ENCODE measurements around the gene BACH2. TPM values are rescaled to one million over a fixed set of nuclear protein-coding genes. Genes with fewer than 3 reads are reported as not detected.

Gene BACH2
- polyA plus RNA-seq, 2 donors, result 0.24 to 0.26 TPM

DNA sequence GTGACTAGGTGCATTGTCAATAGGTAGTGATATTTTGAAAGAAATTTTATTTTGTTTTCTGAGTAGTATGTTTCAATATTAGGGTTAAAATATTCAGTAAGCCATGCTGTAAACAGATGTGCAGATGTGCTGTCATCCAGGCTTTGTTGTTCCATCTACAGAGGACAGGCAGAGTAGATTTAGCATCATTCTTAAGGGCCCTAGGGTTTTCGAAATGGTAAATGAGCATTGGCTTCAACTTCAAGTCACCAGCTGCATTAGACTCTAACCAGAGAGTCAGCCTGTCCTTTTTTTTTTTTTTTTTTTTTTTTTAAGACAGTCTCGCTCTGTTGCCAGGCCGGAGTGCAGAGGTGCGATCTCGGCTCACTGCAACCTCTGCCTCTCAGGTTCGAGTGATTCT, 27.1 kb upstream of the BACH2 start:
- no peaks in the 10 kb centered on the region for H3K4me1 ChIP-seq (ENCODE audit: control insufficient read depth in 2 of 2, insufficient read depth in 2 of 2, low read length in 1 of 2)
- WGBS, 2 donors, result 97 to 98% methylated on average over 6 of the region's 6 CpGs
- H3K9me3 ChIP-seq (ENCODE audit: control insufficient read depth in 2 of 2, insufficient read depth in 1 of 2, low read depth in 1 of 2, low read length in 1 of 2), result no peaks in the 10 kb centered on the region
- no peaks in the 10 kb centered on the region for H3K36me3 ChIP-seq (ENCODE audit: control insufficient read depth in 2 of 2, insufficient read depth in 2 of 2, low read length in 1 of 2)
- H3K27me3 ChIP-seq (ENCODE audit: control insufficient read depth in 1 of 2, insufficient read depth in 2 of 2, low read length in 2 of 2), result no peaks in the 10 kb centered on the region
- no peak overlapping the region for H3K27ac ChIP-seq (ENCODE audit: low read depth in 2 of 2, low read length in 1 of 2)
- H3K4me3 ChIP-seq (ENCODE audit: low read depth in 1 of 2, low read length in 2 of 2), result no peak overlapping the region

DNA sequence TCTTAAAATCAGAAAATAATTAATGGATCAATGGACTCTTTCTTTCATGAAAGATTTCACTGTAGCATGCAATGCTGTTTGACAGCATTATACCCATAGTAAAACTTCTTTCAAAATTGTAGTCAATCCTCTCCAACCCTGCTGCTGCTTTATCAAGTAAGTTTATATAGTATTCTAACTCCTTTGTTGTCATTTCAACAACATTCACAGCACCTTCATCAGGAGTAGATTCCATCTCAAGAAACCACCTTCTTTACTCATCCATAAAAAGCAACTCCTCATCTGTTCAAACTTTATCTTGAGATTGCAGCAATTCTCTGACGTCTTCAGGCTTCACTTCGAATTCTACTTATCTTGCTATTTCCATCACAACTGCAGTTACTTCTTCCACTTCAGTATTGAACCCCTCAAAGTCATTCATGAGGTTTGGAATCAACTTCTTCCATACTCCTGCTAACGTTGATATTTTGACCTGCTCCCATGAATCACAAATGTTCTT, 26.4 kb upstream of the BACH2 start:
- H3K27me3 ChIP-seq (ENCODE audit: control insufficient read depth in 1 of 2, insufficient read depth in 2 of 2, low read length in 2 of 2), result no peaks in the 10 kb centered on the region
- no peaks in the 10 kb centered on the region for H3K4me1 ChIP-seq (ENCODE audit: control insufficient read depth in 2 of 2, insufficient read depth in 2 of 2, low read length in 1 of 2)
- no peaks in the 10 kb centered on the region for H3K36me3 ChIP-seq (ENCODE audit: control insufficient read depth in 2 of 2, insufficient read depth in 2 of 2, low read length in 1 of 2)
- no peaks in the 10 kb centered on the region for H3K9me3 ChIP-seq (ENCODE audit: control insufficient read depth in 2 of 2, insufficient read depth in 1 of 2, low read depth in 1 of 2, low read length in 1 of 2)
- H3K27ac ChIP-seq (ENCODE audit: low read depth in 2 of 2, low read length in 1 of 2), result no peak overlapping the region
- H3K4me3 ChIP-seq (ENCODE audit: low read depth in 1 of 2, low read length in 2 of 2), result no peak overlapping the region
- 85 to 91% methylated on average over 3 of the region's 3 CpGs for WGBS, 2 donors

DNA sequence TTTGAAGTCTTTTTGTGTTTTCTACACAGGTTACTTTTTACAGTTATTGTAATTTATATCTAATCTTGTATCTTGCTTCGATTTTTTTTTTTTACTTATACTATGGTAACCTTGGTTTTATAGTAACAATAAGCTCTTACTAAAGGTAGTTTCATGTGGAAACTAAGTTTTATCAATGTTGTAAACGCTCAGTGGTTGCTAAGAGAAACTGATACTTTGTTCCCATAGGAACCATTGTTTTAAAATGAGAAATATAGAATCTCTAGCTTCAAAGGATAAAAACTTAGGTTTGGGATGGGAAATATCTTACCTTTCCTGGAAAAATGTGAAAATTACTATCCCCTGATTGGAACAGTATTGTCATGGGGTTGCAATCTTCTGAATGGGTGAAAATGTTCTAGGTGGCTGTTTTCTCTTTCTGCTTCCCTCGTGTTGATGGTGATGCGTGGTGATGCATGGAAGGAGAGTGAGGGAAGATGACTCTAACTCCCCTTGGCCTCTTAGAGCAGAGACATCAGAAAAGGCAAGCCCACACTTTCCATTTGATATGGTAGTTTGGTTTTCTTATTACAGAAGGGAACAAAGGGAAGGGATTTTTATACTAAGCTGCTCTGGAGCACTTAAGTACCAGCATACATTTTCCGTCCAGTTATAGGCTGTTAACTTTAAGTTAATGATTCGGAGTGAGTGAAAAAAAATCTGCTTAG, 23.5 kb upstream of the BACH2 start:
- Histone ChIP-seq H3K27me3 (ENCODE audit: control insufficient read depth in 1 of 2, insufficient read depth in 2 of 2, low read length in 2 of 2) (no peaks in the 10 kb centered on the region), H3K36me3 (ENCODE audit: control insufficient read depth in 2 of 2, insufficient read depth in 2 of 2, low read length in 1 of 2) (no peaks in the 10 kb centered on the region), H3K9me3 (ENCODE audit: control insufficient read depth in 2 of 2, insufficient read depth in 1 of 2, low read depth in 1 of 2, low read length in 1 of 2) (no peaks in the 10 kb centered on the region), H3K4me1 (ENCODE audit: control insufficient read depth in 2 of 2, insufficient read depth in 2 of 2, low read length in 1 of 2) (no peaks in the 10 kb centered on the region), H3K4me3 (ENCODE audit: low read depth in 1 of 2, low read length in 2 of 2) (no peak overlapping the region), H3K27ac (ENCODE audit: low read depth in 2 of 2, low read length in 1 of 2) (no peak overlapping the region)
- WGBS, 2 donors, result 75 to 77% methylated on average over 6 of the region's 6 CpGs

DNA sequence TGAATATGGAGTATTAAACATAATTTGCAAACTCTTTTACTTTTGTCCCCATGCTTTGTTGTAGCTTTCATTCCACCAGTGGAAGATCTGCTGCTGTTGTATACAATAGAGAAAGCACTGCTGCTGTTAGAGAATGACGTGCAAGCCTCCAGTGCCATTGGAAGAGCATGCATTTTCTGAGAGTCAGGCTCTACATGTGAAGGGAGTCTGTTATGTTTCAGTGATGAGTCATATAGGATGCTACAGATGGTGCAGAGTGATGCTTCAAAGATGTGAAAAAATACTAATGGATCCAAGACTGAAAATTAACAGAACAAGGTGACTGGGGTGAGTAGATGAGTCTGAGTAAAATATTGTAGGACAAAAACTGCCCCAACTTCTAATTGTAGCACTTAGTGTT, 22.4 kb upstream of the BACH2 start:
- no peak overlapping the region for H3K27ac ChIP-seq (ENCODE audit: low read depth in 2 of 2, low read length in 1 of 2)
- H3K27me3 ChIP-seq (ENCODE audit: control insufficient read depth in 1 of 2, insufficient read depth in 2 of 2, low read length in 2 of 2), result no peaks in the 10 kb centered on the region
- 69 to 81% methylated on average over 1 of the region's 1 CpG for WGBS, 2 donors
- H3K4me3 ChIP-seq (ENCODE audit: low read depth in 1 of 2, low read length in 2 of 2), result no peak overlapping the region
- H3K4me1 ChIP-seq (ENCODE audit: control insufficient read depth in 2 of 2, insufficient read depth in 2 of 2, low read length in 1 of 2), result no peaks in the 10 kb centered on the region
- no peaks in the 10 kb centered on the region for H3K36me3 ChIP-seq (ENCODE audit: control insufficient read depth in 2 of 2, insufficient read depth in 2 of 2, low read length in 1 of 2)
- no peaks in the 10 kb centered on the region for H3K9me3 ChIP-seq (ENCODE audit: control insufficient read depth in 2 of 2, insufficient read depth in 1 of 2, low read depth in 1 of 2, low read length in 1 of 2)

DNA sequence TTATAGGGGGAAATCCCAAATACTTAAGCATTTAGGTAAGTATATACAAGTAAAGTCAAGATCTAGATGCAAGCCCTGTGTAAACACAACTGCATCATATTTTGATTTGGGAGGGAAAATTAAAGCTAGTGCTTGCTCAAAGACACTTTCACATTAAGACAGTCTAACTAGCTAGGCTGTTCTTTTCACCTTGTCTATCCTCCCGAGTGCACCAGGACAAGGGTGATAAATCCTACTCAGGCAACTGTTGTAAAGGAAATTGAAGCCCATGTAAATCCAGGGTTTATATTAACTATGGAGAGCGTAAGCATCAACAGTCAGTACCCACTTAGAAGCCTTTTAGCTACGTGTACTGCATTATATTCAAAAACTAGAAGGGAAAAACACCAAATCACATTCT, 19.3 kb upstream of the BACH2 start:
- WGBS, 2 donors, result 72 to 77% methylated on average over 3 of the region's 3 CpGs
- Histone ChIP-seq H3K9me3 (ENCODE audit: control insufficient read depth in 2 of 2, insufficient read depth in 1 of 2, low read depth in 1 of 2, low read length in 1 of 2) (no peaks in the 10 kb centered on the region), H3K27me3 (ENCODE audit: control insufficient read depth in 1 of 2, insufficient read depth in 2 of 2, low read length in 2 of 2) (no peaks in the 10 kb centered on the region), H3K4me3 (ENCODE audit: low read depth in 1 of 2, low read length in 2 of 2) (no peak overlapping the region), H3K4me1 (ENCODE audit: control insufficient read depth in 2 of 2, insufficient read depth in 2 of 2, low read length in 1 of 2) (no peaks in the 10 kb centered on the region), H3K27ac (ENCODE audit: low read depth in 2 of 2, low read length in 1 of 2) (no peak overlapping the region), H3K36me3 (ENCODE audit: control insufficient read depth in 2 of 2, insufficient read depth in 2 of 2, low read length in 1 of 2) (no peaks in the 10 kb centered on the region)

DNA sequence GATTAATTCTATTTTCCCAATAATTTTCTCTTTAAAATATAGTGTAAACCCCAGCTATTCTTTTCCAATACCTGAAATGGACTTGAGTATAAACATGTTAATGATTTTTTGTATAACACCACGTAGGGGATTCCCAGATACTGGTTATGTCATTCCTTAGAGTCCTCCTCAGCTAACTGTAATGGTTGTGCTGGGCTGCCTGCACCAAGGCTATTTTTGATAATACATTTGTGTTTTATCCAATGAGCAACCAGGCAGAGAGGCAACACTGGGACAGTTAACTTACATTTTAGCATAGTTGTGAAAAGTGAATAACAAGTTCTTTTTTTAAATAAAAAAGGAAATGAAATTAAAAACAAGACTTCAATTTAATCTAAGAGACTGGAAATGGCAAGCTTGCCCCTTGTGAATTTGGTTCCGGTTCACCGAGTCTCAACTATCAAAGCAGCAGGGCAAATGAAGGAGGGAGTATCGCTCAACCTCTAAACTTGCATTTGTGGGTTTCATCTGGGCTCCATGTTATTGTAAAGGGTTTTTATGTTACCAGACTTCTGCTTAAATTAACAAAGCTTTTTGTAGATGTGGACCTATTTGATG, 18.8 kb upstream of the BACH2 start:
- no peak overlapping the region for H3K27ac ChIP-seq (ENCODE audit: low read depth in 2 of 2, low read length in 1 of 2)
- H3K27me3 ChIP-seq (ENCODE audit: control insufficient read depth in 1 of 2, insufficient read depth in 2 of 2, low read length in 2 of 2), result no peaks in the 10 kb centered on the region
- WGBS, 2 donors, result 79 to 82% methylated on average over 4 of the region's 4 CpGs
- H3K4me3 ChIP-seq (ENCODE audit: low read depth in 1 of 2, low read length in 2 of 2), result no peak overlapping the region
- H3K4me1 ChIP-seq (ENCODE audit: control insufficient read depth in 2 of 2, insufficient read depth in 2 of 2, low read length in 1 of 2), result no peaks in the 10 kb centered on the region
- H3K36me3 ChIP-seq (ENCODE audit: control insufficient read depth in 2 of 2, insufficient read depth in 2 of 2, low read length in 1 of 2), result no peaks in the 10 kb centered on the region
- H3K9me3 ChIP-seq (ENCODE audit: control insufficient read depth in 2 of 2, insufficient read depth in 1 of 2, low read depth in 1 of 2, low read length in 1 of 2), result no peaks in the 10 kb centered on the region

DNA sequence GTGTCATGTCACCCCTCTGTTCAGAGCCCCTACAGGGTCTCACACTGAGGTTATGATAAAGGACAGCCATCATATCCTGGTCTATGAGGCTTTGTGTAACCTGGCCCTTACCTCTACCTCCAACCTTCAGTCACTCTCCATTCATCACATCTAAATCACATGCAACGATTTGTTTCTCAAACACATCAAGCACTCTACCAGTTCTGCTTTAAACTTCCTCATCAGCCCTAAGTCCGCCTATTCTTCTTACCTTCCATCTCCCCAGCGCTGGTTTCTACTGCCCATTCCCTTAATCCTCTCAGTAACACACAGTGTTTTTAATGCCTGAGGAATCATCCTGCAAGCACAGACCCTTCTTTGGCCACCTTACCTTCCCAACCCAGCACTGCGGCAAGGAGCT, 17.9 kb upstream of the BACH2 start:
- Histone ChIP-seq H3K4me1 (ENCODE audit: control insufficient read depth in 2 of 2, insufficient read depth in 2 of 2, low read length in 1 of 2) (no peaks in the 10 kb centered on the region), H3K27ac (ENCODE audit: low read depth in 2 of 2, low read length in 1 of 2) (no peak overlapping the region), H3K27me3 (ENCODE audit: control insufficient read depth in 1 of 2, insufficient read depth in 2 of 2, low read length in 2 of 2) (no peaks in the 10 kb centered on the region), H3K9me3 (ENCODE audit: control insufficient read depth in 2 of 2, insufficient read depth in 1 of 2, low read depth in 1 of 2, low read length in 1 of 2) (no peaks in the 10 kb centered on the region), H3K4me3 (ENCODE audit: low read depth in 1 of 2, low read length in 2 of 2) (no peak overlapping the region), H3K36me3 (ENCODE audit: control insufficient read depth in 2 of 2, insufficient read depth in 2 of 2, low read length in 1 of 2) (no peaks in the 10 kb centered on the region)
- 84 to 91% methylated on average over 4 of the region's 4 CpGs for WGBS, 2 donors

DNA sequence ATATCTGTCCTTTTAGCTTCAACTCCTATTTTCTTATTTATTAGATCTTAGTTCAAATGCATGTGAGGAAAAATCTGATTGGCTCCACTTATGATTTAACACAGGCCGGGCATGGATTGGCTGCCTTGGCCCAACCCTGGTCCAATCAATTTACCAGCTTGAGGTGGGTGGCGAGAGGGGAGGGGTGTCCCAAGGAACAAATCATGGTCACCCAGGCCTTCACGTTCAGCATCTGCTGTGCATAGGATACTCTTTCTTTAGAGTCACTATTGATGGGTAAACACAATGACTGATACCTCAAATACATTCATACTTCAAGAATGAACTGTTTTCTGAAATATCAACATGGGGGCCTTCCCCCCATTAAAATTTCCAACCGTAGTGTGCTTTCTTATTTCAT, 14.9 kb upstream of the BACH2 start:
- Histone ChIP-seq H3K36me3 (ENCODE audit: control insufficient read depth in 2 of 2, insufficient read depth in 2 of 2, low read length in 1 of 2) (no peaks in the 10 kb centered on the region), H3K4me3 (ENCODE audit: low read depth in 1 of 2, low read length in 2 of 2) (no peak overlapping the region), H3K4me1 (ENCODE audit: control insufficient read depth in 2 of 2, insufficient read depth in 2 of 2, low read length in 1 of 2) (no peaks in the 10 kb centered on the region), H3K9me3 (ENCODE audit: control insufficient read depth in 2 of 2, insufficient read depth in 1 of 2, low read depth in 1 of 2, low read length in 1 of 2) (no peaks in the 10 kb centered on the region), H3K27ac (ENCODE audit: low read depth in 2 of 2, low read length in 1 of 2) (no peak overlapping the region), H3K27me3 (ENCODE audit: control insufficient read depth in 1 of 2, insufficient read depth in 2 of 2, low read length in 2 of 2) (no peaks in the 10 kb centered on the region)
- 86 to 93% methylated on average over 4 of the region's 4 CpGs for WGBS, 2 donors

DNA sequence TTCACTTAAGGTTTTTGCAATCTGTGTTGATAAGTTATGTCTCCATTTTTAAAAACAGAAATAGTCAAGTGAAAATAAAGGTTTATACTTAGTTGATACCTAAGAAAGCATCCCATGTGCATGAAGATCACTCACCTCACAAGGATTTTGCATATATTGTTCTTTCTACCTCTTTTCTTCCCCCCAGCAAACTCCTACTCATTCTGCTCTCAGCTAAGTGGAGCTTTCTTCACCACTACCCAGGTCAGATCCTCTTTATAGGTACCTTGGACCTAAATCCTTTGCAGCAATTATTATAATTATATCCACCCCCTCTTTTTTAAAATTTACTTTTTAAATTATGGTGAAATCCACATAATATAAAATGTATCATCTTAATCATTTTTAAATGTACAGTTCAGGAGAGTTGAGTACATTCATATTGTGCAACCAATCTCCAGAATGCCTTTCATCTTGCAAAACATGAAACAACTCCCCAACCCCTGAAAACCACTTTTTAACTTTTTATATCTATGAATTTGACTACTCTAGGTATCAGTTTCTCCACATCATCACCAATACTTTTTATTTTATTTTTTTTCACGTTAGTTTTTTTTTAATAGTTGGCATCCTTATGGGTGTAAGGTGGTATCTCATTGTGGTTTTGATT, 9.3 kb upstream of the BACH2 start:
- Histone ChIP-seq H3K27me3 (ENCODE audit: control insufficient read depth in 1 of 2, insufficient read depth in 2 of 2, low read length in 2 of 2) (no peaks in the 10 kb centered on the region), H3K9me3 (ENCODE audit: control insufficient read depth in 2 of 2, insufficient read depth in 1 of 2, low read depth in 1 of 2, low read length in 1 of 2) (no peaks in the 10 kb centered on the region), H3K4me3 (ENCODE audit: low read depth in 1 of 2, low read length in 2 of 2) (no peak overlapping the region), H3K27ac (ENCODE audit: low read depth in 2 of 2, low read length in 1 of 2) (no peak overlapping the region), H3K36me3 (ENCODE audit: control insufficient read depth in 2 of 2, insufficient read depth in 2 of 2, low read length in 1 of 2) (no peaks in the 10 kb centered on the region), H3K4me1 (ENCODE audit: control insufficient read depth in 2 of 2, insufficient read depth in 2 of 2, low read length in 1 of 2) (no peaks in the 10 kb centered on the region)
- WGBS, 2 donors, result 56 to 62% methylated on average over 1 of the region's 1 CpG

Data from esophagus (tissue), 2 donors.